GM11168 (cell line): ENCODE data around the gene MACO1.

Experiments used
- in situ Hi-C: fragments of 300-500 bp; cut with MboI; formaldehyde crosslinking; loops from one replicate; pipeline ENCODE4 v1.12.0; 2022; ENCODE audit warnings: low sequenced_read_pairs; ENCODE audit not compliant: unreplicated experiment

MACO1 gene

DNA sequence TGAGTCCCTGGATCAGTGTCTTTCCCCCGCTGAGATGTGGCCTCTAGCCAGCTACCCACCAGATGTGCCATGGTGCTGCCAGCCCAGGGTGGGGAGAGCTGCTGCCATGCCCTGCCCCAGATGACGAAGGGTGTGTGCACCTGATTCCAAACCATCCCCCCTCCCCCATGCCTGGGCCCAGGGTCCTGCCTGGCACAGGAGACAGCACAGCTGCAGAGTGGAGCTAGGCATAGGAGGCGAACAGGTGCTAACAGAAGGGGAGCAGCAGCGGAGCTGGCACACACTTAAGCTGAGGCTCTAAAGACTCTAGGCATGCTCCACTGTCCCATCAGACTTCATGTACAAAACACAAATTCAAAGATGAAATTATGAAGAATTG is 103.7 kb downstream of the MACO1 start:
- in situ Hi-C loops = no loop called here

DNA sequence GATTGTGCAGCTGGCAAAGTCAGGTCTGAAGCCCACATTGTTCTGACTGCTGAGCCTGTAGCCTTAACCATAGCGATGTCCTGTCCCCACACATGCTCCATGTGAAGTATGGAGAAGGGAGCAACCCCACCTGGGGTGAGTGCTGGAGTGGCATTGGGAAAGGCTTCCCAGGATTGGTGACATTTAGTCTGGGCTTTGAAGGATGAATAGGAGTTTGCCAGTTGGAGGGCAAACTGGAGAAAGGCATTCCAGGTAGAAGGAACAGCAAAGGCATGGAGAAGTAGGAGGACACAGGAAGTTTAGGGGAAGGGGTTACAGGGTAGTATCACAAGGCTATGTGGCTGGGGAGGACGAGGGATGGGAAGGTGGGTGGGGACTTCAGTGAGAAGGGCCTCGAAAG is 105.4 kb downstream of the MACO1 start:
- in situ Hi-C loops = no loop called here

DNA sequence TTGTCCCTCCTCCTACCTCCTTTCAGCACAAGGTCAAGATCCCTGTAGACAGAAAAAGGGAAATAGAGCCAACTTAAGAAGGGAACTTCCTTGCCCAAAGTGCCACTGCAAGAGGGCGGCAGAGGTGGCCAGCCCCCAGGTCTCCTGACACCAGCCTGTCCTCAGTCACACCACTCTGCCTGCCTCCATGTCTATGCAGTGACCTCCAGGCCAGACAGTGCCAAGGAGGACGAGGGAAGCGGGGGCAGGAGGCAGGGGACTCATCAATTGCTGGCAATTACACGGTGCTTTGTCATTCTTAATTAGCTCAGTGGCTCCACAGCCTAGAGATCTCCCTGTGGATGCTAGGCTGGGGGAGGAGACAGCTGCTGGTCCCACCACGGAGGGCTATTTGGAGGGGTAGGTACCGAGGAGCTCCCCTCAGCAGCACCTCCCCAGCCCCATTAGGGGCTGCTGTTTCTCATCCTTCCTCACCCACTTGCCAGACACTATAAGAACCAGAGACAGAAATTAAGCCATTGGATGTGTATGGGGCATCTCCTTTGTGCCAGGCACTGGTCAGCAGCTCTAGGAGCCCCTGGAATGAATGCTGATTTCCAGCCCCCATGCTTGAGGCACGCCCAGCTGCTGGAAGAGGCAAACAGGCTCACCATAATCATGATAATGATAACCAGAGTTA is 106.6 kb downstream of the MACO1 start:
- in situ Hi-C loops = no loop called here

DNA sequence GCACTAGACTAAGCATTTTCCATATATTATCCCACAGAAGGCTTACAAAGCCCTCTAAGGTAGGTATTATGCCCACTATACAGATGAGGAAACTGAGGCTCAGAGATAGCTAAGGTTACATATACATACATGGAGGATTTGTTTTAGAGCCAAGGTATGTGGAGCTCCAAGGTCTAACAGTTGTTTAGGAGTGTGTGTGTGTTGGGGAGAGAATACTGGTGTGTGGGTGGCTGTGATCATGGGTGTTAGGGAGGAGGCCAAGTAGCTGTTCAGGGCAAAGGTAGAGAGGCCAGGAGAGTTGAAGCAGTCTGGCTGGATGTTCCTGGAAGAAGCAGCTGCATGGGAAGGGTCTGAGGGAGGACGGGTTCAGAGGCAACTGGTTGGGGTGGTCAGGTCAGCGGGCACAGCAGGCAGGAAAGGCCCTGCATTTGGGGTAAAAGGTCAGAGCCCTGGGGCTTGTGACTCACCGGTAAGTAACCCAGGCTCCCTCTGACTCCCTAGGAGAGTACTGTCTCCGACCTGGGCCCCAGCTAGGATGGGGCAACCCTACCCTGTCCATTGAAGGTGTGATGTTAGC is 107.6 kb downstream of the MACO1 start:
- in situ Hi-C loops = no loop called here

DNA sequence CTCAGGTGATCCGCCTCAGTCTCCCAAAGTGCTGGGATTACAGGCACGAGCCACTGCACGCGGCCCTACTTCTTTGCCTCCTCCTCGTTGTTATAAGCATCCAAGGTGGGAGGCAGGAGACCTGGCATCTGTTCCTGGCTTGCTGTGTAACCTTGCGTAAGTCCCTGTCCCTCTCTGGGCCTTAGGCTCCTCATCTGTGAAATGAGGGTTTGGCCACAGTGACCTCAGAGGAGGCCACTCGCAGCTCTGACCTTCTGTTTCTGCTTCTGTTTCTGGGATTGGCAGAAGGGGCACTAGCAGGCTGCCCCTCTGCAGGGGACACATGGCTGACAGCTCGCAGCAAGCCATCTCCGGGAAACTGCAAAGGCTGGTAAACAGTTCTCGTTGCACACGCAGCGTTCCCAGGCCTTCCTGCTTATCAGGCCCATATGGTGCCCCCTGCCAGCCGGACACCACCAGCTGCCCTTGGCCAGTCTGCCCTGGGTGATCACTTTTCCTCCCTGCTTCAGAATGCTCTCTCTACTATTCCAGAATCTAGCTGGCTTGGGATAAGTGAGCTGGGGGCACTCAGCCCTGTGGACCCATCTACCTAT is 110.1 kb downstream of the MACO1 start:
- in situ Hi-C loops = no loop called here

DNA sequence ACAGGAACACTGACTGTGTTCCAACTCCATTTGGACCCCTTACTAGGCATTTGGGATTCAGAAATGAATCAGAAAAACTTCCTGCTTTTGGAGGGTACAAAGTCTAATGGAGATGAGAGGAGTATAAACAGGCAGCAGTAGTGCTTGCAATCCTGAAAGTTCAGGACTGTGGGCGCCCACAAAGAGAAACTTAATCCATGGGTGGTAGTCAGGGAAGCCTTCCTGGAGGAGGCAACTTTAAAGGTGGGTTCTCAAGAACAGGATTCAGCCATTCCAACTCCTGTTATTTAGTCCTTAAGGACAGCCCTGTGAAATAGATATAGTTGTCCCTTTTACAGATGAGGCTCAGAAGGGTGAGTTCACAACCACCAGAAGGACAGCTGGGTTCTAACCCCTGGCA is 110.7 kb downstream of the MACO1 start:
- in situ Hi-C loops = no loop called here

DNA sequence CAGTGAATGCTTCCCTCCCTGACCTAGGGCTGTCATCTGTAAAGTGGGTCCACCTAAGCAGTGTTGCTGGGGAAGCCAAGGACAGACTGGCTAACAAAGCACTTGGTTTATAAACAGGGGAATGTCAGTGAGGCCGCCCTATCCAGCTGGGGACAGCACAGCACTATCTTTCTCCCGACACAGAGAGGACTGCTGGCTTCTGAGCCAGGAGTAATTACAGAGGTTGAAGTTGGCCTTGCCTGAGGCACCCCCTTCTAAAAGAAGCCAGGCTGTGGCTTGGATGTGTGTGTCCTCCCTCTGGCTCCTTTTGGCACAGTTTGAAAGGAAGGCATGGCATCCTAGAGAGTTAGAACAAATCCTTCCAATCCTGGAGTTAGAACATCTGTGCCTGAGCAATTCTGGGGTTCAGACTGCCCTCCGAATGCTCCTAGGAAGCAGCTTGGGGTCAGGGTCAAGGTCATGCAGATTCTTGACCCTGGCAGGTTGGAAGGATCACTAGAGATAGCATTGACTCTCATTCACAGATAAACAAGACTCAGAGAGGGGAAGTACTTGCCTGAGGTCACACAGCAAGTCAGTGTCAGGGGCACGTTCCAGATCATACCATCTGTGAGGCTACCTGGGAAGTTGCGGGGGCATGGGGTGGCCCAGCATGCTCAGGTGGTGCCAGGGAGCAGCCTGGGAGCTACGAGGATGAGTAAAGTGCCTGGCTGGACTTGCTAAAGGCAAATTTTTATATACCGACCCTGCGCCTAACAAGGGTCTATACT is 111.4 kb downstream of the MACO1 start:
- in situ Hi-C loops = no loop called here

DNA sequence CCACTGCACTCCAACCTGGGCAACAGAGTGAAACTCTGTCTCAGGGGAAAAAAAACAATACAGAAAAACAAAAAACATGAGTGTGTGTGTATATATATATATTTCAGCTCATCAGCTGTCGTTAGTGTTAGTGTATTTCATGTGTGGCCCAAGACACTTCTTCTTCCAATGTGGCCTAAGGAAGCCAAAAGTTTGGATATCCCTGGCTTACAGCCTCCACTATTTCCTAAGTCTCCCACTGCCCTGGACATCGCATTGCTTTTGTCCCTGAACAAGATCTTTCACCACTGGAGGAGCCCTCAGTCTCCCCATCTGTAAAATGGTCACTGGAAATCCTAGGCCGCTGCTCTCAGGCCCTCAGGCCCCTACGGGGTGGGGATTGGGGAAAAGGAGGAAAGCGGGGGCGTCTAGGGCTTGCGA is 112.3 kb downstream of the MACO1 start:
- in situ Hi-C loops = no loop called here

DNA sequence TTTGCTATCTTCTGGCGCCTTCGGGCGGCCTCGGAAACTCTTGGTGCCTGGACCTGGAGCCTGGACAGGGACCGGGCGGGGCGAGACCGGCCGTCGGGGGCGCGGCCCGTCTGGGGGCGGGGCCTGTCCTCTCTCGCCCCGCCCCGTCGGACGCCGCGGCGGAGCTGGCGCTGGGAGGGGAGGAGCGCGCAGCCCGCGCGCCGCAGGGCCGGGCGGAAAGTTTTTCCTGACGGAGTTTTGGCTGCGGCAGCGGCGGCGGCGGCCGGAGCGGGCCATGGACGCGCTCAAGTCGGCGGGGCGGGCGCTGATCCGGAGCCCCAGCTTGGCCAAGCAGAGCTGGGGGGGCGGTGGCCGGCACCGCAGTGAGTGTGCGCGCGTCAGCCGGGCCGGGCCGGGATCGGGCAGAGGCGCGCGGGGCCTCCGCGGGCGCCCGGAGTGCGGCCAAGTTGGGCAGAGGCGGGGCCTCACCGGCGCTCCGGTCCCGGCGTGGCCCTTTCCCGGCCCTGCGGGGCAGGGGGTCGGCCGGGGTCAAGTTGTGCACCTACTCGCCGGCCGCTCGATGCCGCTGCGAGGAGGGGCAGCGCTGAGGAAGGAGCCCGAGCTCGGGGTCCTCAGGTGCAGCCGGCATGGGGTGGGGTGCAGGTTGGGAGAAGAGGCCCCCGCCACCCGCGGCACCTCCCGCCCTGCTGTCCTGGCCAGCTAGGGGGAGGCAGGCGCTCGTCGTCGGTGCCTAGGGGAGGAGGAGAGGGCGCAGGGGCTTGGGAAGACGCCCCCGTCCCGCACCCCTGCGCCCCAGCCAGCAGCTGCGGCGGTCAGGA is 112.9 kb downstream of the MACO1 start, which contains the start of gene LDLRAP1:
LDLRAP1 (plus strand) TSS at position 182 of the 818 bp plus-strand sequence; CDS start at position 275, 93 bp downstream.
- in situ Hi-C loops = no loop called here

DNA sequence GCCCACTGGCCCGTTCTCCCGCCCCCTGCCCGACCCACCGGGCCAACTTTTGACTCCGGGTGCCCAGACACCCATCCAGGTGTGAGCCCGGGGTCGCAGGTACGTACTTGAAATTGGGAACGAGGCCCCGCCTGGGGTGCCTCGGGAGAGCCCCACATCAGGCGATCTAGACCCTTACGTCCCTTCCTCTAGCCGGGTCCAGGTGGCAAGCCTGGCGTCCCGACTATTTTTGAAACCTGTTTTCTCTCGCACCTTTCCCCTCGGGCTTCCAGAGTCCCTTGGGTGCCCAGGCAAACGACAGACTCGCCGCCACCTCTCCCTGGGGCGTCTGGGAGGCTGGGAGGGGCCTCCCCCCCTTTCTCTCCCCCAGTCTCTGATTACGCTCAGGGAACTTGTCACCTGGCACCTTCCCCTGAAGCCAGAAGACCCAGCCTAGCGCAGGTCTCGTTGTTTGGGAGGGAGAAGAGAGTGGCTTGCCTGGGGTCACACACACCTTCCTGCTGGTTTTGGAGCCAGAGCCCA is 113.6 kb downstream of the MACO1 start:
- in situ Hi-C loops = no loop called here

DNA sequence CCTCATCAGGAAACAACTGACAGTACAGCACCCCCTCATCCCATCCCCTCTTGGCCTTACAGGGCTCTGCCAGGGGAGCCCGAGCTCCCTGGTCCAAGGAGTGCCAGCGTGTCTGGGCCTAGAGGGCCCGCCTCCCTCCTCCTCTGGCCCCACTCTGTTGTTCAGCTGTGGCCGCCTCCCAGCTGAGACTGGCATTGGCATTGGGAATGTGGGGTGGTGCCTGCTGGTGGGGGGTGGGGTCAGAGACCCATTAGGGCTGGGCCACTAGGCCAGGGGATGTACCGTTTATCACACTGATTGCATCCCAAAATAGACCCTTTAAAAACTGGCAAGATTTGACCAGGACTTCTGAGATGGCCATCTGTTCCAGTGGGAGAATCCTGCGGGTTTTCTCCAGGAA is 114.1 kb downstream of the MACO1 start:
- in situ Hi-C loops = no loop called here

DNA sequence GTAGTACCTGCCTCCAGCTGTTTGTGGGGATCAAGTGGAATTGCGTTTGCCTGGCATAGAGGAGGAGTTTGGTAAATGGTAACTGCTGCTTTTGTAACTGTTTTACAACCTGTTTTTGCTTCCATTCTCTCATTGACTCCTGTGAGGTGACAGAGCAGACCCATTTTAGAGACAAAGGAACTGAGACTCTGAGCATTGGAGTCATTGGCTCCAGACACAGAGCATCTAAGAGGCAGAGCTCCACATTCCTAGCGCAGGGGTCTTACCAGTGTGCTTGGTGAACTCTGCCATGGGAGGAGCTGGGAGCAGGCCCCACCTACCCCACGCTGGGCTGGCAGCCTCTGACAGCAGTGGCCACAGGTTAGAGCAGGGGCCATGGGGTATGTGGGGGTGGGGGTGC is 115.1 kb downstream of the MACO1 start:
- in situ Hi-C loops = no loop called here

DNA sequence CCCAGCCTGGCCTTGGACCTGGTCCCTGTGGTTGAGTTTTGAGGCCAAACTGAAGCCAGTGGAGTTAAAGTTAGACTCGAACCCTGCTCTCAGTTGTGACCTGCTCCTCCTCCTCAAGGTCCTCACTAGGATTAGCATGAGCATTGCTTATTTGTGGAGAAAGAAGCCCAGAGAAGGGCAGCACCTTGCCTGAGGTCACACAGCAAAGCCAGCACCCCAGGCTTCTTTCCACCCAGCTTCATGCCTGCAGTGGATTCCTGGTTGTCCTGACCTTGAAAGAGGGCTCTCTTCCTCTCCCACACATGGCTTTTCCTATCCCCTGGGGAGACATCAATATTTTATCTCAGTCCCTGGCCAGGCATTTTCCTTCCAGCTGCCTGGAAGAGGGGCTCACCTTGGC is 115.5 kb downstream of the MACO1 start:
- in situ Hi-C loops = no loop called here

DNA sequence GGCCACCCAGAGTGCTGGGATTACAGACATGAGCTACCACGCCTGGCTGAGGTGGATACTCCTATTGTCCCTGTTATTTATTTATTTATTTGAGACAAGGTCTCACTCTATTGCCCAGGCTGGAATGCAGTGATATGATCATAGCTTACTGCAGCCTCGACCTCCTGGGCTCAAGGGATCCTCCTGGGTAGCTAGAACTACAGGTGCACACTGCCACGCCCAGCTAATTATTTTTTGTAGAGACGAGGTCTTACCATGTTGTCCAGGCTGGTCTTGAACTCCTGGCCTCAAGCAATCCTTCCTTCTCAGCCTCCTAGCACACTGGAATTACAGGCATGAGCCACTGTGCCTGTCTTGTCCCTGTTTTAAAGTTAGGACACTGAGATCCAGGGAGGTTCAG is 117.9 kb downstream of the MACO1 start:
- in situ Hi-C loops = no loop called here

DNA sequence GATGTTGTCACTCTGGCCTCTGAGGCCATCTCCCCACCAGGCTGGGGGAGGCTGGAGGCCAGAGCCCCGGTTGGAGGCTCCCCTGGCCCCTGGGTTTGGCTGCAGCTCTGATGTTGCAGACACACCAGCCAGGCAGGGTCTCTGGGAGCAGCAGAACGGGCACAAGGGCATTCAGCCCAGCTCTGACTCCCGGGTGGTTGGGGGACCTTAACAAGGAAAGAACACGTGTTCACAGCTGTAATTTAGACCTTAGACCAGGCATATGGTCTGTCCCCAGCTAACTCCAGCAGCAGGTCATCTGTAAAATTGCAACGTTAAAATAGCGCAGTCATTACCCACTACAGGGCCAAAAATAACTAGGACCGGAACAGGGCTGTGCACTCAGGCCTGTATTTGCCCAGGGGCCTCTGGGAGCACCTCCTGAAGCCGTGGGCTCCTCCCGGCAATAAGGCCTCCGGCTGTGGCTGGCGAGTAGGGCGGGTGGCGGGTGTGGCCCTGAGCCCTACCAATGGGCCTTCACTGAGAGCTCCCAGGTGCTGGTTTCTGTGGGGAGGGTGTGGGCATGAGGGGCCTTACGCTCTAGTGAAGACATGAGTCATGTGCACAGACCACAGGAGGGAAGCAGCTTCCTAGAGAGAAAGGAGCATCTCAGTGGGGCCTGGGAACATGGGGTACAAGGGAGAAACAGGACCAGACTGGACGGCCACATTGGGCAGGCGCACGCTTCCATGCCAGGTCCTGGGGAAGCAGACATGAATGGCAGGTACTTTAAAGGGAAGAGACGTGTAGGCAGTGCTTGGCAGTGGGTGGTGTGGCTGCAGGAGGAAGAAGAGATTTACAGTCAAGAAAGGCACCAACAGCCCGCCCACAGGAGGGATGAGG is 118.8 kb downstream of the MACO1 start:
- in situ Hi-C loops = no loop called here
